GM12801 (cell line): ENCODE data around the gene PLXNA3.

ENCODE experiments used
- TF ChIP-seq, protein P1 (sequence below): IDR thresholded peaks from one replicate; pipeline ENCODE4 v1.5.1; 2011; ENCODE audit warnings: control low read depth; ENCODE audit not compliant: insufficient read length; ENCODE audit errors: extremely low read depth

PLXNA3 gene

DNA sequence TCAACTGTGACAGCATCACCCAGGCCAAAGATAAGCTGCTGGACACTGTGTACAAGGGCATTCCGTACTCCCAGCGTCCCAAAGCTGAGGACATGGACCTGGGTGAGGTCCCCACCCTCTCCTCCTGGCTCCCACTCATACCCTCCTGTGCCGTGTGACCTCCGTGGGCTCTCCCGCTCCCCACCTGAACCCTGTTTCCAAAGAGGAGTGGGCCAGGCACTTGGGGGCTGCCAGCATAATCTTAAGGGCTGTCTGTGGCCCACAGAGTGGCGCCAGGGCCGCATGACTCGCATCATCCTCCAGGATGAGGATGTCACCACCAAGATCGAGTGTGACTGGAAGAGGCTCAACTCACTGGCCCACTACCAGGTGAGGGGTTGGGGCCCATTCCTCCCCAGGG, 11.0 kb downstream of the PLXNA3 start:
- TF ChIP-seq, protein P1, sequence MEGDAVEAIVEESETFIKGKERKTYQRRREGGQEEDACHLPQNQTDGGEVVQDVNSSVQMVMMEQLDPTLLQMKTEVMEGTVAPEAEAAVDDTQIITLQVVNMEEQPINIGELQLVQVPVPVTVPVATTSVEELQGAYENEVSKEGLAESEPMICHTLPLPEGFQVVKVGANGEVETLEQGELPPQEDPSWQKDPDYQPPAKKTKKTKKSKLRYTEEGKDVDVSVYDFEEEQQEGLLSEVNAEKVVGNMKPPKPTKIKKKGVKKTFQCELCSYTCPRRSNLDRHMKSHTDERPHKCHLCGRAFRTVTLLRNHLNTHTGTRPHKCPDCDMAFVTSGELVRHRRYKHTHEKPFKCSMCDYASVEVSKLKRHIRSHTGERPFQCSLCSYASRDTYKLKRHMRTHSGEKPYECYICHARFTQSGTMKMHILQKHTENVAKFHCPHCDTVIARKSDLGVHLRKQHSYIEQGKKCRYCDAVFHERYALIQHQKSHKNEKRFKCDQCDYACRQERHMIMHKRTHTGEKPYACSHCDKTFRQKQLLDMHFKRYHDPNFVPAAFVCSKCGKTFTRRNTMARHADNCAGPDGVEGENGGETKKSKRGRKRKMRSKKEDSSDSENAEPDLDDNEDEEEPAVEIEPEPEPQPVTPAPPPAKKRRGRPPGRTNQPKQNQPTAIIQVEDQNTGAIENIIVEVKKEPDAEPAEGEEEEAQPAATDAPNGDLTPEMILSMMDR, result no peak

DNA sequence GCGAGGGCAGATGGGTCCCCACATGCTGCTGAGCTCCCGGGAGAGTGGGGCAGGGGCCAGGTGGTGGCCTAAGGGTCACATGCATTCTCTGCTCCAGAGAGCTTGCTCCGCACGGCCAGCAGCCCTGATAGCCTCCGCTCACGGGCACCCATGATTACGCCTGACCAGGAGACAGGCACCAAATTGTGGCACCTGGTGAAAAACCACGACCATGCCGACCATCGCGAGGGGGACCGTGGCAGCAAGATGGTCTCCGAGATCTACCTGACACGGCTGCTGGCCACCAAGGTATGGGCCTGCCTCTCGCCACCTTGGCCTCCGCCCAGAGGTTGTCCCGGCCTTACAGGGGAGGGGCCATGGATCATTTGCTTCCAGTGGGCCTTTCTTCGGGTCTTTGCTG, 11.8 kb downstream of the PLXNA3 start:
- TF ChIP-seq, protein P1, result no peak

DNA sequence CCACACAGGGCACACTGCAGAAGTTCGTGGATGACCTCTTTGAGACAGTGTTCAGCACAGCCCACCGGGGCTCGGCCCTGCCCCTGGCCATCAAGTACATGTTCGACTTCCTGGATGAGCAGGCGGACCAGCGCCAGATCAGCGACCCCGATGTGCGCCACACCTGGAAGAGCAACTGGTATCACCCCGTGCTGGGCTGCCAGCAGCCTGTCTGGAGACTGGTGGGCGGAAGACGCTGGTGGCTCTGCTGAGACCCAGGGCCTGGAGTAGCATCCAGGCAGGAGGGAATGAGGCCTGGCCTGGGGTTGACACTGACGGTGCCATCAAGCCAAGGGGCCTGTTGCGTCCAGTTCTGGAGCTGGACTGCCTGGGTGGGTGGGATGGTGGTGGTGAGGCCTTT, 12.4 kb downstream of the PLXNA3 start:
- TF ChIP-seq, protein P1, result no peak

DNA sequence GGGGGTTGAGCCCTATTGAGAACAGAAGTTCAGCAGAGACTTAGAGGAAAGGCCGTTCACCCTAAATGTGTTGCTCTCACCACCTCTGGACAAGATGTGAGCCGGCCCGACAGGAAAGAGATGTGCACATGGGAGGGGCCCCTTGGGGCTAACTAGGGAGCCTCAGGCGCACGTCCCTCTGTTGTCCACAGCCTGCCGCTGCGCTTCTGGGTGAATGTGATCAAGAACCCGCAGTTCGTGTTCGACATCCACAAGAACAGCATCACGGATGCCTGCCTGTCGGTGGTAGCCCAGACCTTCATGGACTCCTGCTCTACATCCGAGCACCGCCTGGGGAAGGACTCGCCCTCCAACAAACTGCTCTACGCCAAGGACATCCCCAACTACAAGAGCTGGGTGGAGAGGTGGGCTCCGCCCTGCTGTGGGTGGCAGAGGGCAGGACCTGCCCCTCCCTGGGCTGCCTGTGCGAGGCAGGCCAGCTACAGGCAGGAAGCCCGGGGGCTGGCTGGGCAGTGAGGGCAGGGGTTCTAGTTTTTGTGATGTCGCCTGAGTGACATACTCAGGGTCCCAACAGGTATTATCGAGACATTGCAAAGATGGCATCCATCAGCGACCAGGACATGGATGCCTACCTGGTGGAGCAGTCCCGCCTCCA, 13.0 kb downstream of the PLXNA3 start:
- TF ChIP-seq, protein P1, result no peak

DNA sequence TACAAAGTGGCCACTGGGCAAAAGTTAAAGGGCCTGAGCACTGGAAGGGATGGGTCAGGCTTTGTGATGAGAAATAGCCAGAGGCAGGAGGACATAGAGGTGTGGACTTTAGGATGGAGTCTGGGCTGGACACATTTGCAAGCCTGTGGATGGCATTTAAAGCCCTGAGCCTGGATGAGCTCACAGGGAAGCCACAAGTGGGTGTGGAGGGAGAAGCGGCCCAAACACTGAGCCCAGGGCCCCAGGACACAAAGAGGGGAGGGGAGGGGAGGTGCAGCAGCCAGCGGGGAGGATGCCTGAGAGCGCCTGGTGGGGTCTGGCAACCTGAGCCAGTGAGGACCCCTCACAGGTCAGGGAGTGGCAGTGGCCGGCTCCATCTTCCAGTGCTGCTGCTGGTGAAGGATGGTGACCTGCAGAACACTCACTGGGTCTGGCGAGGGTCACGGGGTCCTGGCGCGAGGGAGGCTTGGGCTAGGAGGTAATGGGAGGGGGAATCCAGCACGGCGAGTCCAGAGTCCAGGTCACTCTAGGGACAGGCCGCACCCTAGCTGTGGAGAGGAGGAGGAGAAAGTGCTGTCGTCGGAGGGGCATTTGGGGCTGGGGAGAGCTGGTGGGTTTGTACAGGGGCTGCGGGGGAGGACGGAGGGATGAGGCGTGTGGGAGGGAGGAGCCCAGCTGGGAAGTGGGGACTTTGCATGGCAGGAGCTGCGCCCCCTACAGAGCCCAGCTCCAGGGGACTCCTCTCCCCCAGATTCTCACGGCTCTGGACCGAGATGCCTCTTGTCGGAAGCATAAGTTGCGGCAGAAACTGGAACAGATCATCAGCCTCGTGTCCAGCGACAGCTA, 14.0 kb downstream of the PLXNA3 start:
- TF ChIP-seq, protein P1, result no peak

DNA sequence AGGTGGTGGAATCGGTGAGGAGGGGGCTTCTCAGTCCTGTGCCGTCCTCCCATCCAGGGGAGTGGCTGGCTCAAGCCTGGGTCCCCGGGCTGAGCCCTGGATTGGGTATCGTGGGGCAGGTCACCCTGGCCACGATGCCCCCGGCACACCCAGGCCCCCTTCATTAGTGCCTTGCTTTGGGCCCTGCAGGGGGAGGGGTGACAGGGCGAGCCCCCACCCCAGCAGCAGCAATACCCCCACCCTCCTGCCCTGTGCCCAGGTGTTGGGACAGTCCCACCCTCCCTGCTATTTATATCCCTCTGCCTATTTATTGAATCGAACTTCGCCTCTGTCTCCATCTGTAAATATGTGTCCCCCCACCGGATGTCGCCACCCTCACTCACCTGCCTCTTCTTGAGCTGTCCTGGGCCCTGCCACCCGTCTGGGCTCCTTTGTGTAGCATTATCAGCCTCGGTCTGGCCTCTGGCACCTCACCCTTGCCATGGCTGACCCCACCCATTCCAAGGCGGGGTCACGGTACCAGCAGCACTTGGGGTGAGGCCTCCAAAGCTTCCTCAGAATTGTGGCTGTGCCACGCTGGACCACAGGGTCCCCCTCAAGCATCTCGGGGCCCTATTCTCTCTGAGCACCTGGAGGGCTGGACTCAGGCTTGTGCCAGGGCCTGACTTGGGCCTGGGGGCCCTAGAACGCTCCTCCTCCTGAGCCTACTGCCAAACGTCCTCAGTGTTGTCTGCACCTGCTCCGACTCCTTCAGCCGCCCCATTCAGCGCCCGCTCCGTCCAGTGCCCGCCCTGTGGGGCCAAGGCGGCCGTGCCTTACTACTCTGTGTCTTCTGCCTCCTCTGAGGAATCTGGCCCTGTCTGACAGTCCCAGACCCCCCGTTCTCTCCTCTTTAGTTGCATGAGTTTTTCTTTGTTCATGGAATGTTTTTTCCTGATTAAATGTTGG, 14.9 kb downstream of the PLXNA3 start:
- TF ChIP-seq, protein P1, result no peak

DNA sequence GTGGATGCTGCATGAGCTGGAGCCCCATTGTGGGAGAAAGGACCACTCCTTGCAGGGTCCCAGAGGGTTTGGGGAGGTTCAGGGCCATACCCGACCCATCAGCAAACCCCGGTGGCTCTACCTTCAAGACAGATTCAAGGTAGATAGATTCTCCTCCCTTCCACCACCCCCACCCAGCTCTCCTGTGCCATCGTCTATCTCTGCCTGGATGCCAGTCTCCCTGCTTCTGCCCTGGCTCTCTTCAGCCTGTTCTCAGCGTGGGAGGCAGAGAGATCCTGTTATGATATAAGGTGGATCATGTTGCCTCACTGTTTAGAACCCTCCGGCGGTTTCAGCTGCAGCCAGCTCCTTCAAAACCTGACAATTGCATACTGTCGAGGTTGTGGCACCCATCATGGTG, 15.6 kb downstream of the PLXNA3 start:
- TF ChIP-seq, protein P1, result no peak
